KOPT-K1 (cell line): ENCODE results near the gene ZSCAN9.

Experiments
- H3K27ac ChIP-seq: fragments of 200-600 bp; sonication (generic); 2 replicates; pipeline ENCODE4 v1.5.1; 2016; ENCODE audit warnings: antibody characterized with exemption, mild to moderate bottlenecking, low read depth, low read length; ENCODE audit not compliant: poor library complexity, severe bottlenecking
- H3K36me3 ChIP-seq: fragments of 200-600 bp; sonication (generic); 2 replicates; pipeline ENCODE4 v1.5.1; 2017; ENCODE audit warnings: antibody characterized with exemption, mild to moderate bottlenecking, low read length, moderate library complexity; ENCODE audit not compliant: insufficient read depth
- H3K9me3 ChIP-seq: fragments of 200-600 bp; sonication (generic); 2 replicates; pipeline ENCODE4 v1.5.1; 2017; ENCODE audit warnings: antibody characterized with exemption, low read length, mild to moderate bottlenecking; ENCODE audit not compliant: insufficient read depth, poor library complexity, severe bottlenecking

ZSCAN9 gene

DNA sequence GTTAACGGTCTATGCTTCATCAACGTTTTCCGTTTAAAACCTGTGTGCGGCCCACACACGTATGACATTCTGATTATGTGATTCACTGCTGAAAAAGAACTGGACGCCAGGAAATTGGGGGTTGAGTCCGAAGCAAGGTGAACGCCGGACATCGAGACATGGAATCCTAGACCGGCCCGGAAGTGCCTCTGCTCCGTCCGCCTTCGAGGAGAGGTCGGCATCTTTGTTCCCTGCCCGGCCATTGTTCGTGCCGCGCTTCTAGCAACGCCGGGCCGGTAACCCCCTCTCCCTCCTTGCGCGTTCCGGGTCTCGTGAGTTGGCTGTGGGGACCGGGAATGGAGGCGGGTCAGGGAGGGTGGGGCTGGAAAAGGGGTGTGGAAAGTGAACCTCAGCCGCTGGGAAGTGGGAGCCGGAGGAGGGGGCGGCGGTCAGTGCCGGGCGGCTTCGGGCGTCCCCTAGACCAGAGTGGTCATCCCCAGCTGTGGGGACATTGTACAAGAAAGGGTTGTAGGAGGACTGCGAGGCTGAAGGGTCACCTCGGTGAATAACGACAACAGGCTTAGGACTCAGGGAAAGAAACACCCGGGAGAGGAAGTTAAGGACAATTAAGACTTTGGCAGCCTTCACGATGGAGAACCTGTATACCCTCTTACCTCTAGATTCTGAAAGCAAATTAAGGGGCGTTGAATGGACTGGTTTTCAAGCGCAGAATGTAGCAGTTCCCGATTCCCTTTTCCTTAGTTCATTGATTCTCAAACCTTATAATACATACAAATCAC lies at the start of gene ZSCAN9:
ZSCAN9 (plus strand) TSS at position 220 of the 779 bp plus-strand sequence. CDS start 1,810 bp downstream, outside the sequence.
- no peaks in the 10 kb centered on the region for H3K9me3 ChIP-seq
- H3K27ac ChIP-seq, result no peak within 1 kb of the TSS
- H3K36me3 ChIP-seq, result no peaks in the 10 kb centered on the region

GRCh38 chr6:28176373-28176772 lies 48.7 kb upstream of the ZSCAN9 start:
- Histone ChIP-seq H3K36me3 (no peaks in the 10 kb centered on the region), H3K27ac (no peak overlapping the region), H3K9me3 (no peaks in the 10 kb centered on the region)

- peaks cover 10% of the 10 kb centered on the region for H3K9me3 ChIP-seq
- H3K36me3 ChIP-seq, result no peaks in the 10 kb centered on the region
- no peak overlapping the region for H3K27ac ChIP-seq
These were observed 42.8 kb upstream of the ZSCAN9 start for GRCh38 chr6:28182255-28182654.

DNA sequence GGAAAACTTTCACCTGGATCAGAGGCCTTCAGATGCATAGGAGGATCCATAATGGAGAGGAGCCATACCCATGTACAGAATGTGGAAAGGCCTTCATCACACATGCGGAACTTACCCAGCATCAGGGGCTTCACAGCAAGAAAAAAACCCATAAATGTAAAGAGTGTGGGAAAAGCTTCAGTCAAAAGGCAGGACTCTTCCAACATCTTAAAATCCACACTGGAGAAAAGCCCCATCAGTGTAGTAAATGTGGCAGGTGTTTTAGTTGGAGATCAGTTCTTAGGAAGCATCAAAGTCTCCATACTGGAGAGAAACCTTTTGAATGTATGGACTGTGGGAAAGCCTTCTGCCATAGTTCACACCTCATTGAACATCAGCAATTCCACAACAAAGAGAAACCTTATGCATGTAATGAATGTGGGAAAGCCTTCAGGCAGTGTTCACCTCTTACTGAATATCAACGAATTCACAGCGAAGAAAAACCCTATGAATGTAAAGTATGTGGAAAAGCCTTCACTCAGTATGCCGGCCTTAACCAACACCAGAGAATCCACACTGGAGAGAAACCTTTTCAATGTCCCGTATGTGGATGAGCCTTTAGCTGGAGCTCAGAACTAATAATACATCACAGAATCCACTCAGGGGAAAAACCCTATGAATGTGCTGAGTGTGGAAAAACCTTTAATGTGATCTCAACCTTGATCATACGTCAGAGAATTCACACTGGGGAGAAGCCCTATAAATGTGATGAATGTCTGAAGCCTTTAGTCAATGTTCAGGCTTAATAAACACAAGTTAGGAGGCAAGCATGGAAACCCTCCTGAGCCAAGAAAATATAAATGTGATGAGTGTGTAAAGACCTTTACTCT lies 36.7 kb upstream of the ZSCAN9 start:
- H3K9me3 ChIP-seq, result peaks cover 41% of the 10 kb centered on the region
- H3K27ac ChIP-seq, result no peak overlapping the region
- no peaks in the 10 kb centered on the region for H3K36me3 ChIP-seq

DNA sequence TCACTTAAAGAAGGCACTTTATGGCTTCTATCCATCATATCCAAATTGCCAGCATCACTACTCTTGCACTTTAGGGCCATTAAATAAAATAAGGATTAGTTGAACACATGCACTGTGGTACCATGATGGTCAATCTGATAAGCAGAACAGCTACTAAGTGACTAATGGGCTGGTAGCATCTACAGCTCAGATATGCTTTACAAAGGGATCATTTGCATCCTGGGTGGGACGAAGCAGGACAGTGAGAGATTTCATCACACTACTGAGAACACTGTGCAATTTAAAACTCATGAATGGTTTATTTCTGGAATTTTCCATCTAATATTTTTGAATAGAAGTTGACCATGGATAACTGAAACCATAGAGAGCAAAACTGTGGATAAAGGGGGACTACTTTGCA lies 25.1 kb upstream of the ZSCAN9 start:
- peaks cover 25% of the 10 kb centered on the region for H3K9me3 ChIP-seq
- H3K36me3 ChIP-seq, result no peaks in the 10 kb centered on the region
- no peak overlapping the region for H3K27ac ChIP-seq

DNA sequence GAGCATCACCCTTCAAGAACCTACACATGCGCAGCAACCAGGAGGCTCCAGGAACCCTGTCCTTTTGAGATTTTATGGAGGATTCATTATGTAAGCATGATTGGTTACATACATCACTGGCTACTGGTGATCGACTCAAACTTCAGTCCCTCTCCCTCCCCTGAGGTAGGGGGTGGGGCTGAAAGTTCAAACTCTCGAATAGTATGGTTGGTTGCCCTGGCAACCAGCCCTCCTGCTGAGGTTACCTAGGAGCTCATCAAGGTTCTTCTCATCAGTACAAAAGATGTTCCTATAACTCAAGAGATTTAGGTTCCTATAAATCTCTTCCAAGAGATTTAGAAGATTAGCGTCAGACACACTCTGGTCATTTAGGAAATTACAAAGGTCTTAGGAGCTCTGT lies 21.9 kb upstream of the ZSCAN9 start:
- Histone ChIP-seq H3K36me3 (no peaks in the 10 kb centered on the region), H3K27ac (no peak overlapping the region), H3K9me3 (peaks cover 8% of the 10 kb centered on the region)

- Histone ChIP-seq H3K36me3 (no peaks in the 10 kb centered on the region), H3K9me3 (no peaks in the 10 kb centered on the region), H3K27ac (no peak overlapping the region)
These were observed 19.2 kb upstream of the ZSCAN9 start for GRCh38 chr6:28205879-28206278.

GRCh38 chr6:28206527-28206926 lies 18.5 kb upstream of the ZSCAN9 start:
- no peak overlapping the region for H3K27ac ChIP-seq
- H3K36me3 ChIP-seq, result no peaks in the 10 kb centered on the region
- no peaks in the 10 kb centered on the region for H3K9me3 ChIP-seq

GRCh38 chr6:28206928-28207509 lies 18.1 kb upstream of the ZSCAN9 start:
- Histone ChIP-seq H3K36me3 (no peaks in the 10 kb centered on the region), H3K9me3 (no peaks in the 10 kb centered on the region), H3K27ac (no peak overlapping the region)

- Histone ChIP-seq H3K9me3 (no peaks in the 10 kb centered on the region), H3K27ac (no peak overlapping the region), H3K36me3 (no peaks in the 10 kb centered on the region)
These were observed 17.5 kb upstream of the ZSCAN9 start for GRCh38 chr6:28207510-28208110.

- Histone ChIP-seq H3K27ac (no peak overlapping the region), H3K9me3 (no peaks in the 10 kb centered on the region)
These were observed 16.9 kb upstream of the ZSCAN9 start for GRCh38 chr6:28208111-28208659.

DNA sequence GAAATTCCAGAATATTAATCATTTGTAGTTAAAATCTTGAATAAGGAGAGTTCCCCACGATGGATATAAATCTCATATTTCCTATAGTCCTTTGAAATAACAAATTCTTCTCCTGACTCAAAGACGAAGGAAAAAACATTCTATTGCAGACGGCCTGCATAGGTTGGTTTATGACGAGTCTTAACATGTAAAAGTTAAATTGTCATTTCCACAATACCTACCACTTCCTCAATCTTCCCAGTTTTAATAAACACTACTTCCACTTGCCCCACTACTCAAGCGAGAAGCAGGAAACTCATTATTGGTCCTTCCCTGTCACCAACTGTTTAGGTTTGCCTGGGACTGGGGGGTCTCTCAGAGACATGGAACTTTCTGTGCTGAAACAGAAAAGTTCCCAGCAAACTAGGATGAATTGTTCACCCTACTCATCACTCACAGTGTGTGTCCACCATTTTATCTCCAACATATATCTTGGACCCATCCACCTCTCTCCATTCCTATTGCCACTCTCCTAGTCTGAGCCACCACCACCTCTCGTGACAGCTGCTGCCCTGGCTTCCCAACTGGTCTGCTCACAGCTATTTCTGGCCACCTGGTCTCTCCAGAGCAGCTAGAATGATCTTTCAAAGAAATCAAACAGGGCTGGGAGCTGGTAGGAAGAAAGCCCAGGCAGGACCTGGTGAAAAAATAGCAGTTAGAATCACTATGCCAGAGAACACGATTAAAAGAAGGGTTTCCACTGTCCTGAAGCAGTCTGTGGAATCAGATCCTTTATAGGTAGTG lies 15.1 kb upstream of the ZSCAN9 start:
- Histone ChIP-seq H3K36me3 (no peaks in the 10 kb centered on the region), H3K27ac (no peak overlapping the region), H3K9me3 (no peaks in the 10 kb centered on the region)

More at GRCh38 chr6:28208111-28208659, 16.9 kb upstream of the ZSCAN9 start:
- no peaks in the 10 kb centered on the region for H3K36me3 ChIP-seq

DNA sequence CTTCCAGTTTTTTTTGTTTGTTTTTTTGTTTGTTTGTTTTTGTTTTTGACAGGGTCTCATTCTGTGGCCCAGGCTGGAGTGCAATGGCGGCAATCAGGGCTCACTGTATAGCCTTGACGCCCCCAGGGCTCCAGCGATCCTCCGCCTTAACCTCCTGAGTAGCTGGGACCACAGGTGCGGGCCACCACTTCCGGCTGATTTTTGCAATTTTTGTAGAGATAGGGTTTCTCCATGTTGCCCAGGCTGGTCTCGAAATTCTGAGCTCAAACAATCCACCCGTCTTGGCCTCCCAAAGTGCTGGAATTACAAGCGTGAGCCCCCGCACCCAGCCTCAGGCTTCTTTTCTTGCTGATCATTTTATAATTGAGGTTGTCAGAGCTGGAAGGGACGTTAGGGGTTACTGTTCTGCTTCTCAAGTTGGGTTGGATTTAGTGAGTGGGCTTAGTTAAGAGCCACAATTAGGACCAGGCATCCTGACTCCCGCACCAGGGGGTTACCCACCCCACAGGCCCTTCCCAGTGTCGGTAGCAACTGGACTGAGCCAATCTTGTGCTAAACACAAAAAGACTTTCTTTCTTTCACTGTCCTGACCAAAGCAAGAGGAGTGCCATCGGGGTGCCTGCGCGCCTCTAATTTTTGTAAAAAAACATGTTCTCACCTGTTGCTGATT lies 13.1 kb upstream of the ZSCAN9 start:
- no peaks in the 10 kb centered on the region for H3K36me3 ChIP-seq
- H3K9me3 ChIP-seq, result no peaks in the 10 kb centered on the region
- no peak overlapping the region for H3K27ac ChIP-seq
